Measurements from ENCODE around the gene SLC5A9.
"Not testable (repeated sequence)": the region's sequence is repeated elsewhere in the genome, so short reads cannot be mapped to it uniquely, and the experiment has no call there.

DNA sequence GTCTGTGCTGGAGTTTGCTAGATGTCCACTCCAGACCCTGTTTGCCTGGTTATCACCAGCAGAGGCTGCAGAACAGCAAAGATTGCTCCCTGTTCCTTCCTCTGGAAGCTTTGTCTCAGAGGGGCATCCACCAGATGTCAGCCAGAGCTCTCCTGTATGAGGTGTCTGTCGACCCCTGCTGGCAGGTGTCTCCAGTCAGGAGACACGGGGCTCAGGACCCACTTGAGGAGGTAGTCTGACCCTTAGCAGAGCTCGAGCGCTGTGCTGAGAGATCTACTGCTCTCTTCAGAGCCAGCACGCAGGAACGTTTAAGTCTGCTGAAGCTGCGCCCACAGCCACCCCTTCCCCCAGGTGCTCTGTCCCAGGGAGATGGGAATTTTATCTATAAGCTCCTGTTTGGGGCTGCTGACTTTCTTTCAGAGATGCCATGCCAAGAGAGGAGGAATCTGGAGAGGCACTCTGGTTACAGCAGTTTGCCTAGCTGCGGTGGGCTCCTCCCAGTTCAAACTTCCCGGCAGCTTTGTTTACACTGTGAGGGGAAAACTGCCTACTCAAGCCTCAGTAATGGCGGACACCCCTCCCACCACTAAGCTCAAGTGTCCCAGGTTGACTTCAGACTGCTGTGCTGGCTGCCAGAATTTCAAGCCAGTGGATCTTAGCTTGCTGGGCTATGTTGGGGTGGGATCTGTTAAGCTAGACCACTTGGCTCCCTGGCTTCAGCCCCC, 62.3 kb downstream of the SLC5A9 start:
- TF ChIP-seq, protein P1, sequence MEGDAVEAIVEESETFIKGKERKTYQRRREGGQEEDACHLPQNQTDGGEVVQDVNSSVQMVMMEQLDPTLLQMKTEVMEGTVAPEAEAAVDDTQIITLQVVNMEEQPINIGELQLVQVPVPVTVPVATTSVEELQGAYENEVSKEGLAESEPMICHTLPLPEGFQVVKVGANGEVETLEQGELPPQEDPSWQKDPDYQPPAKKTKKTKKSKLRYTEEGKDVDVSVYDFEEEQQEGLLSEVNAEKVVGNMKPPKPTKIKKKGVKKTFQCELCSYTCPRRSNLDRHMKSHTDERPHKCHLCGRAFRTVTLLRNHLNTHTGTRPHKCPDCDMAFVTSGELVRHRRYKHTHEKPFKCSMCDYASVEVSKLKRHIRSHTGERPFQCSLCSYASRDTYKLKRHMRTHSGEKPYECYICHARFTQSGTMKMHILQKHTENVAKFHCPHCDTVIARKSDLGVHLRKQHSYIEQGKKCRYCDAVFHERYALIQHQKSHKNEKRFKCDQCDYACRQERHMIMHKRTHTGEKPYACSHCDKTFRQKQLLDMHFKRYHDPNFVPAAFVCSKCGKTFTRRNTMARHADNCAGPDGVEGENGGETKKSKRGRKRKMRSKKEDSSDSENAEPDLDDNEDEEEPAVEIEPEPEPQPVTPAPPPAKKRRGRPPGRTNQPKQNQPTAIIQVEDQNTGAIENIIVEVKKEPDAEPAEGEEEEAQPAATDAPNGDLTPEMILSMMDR (IDR thresholded peaks at IDR 0.05 in 2 of 3, conservative IDR thresholded peaks at IDR 0.05 in 1 of 3; ENCODE audit: control insufficient read depth in 2 of 3, extremely low read depth in 1 of 3, insufficient read depth in 1 of 3, low read depth in 3 of 3, low read length in 3 of 3): not testable (repeated sequence)
- not testable (repeated sequence) for TF ChIP-seq TCF12 (IDR thresholded peaks at IDR 0.05; ENCODE audit: low read depth, low read length); NFYA (IDR thresholded peaks at IDR 0.05; ENCODE audit: borderline replicate concordance, low read depth, low read length); RUNX3 (IDR thresholded peaks at IDR 0.05; ENCODE audit: low read length); EGR1 (IDR thresholded peaks at IDR 0.05; ENCODE audit: borderline replicate concordance in 1 of 2, low read depth in 2 of 2, low read length in 2 of 2); POLR2A (IDR thresholded peaks at IDR 0.05; ENCODE audit: low read depth, low read length); EP300 (IDR thresholded peaks at IDR 0.05; ENCODE audit: borderline replicate concordance in 1 of 2, control insufficient read depth in 1 of 2, low read depth in 2 of 2, low read length in 2 of 2); JUND (IDR thresholded peaks at IDR 0.05; ENCODE audit: low read depth, low read length); ZNF622 (IDR thresholded peaks at IDR 0.05); NFYB (IDR thresholded peaks at IDR 0.05; ENCODE audit: insufficient read depth, low read depth, low read length)
- TF ChIP-seq, protein P2, sequence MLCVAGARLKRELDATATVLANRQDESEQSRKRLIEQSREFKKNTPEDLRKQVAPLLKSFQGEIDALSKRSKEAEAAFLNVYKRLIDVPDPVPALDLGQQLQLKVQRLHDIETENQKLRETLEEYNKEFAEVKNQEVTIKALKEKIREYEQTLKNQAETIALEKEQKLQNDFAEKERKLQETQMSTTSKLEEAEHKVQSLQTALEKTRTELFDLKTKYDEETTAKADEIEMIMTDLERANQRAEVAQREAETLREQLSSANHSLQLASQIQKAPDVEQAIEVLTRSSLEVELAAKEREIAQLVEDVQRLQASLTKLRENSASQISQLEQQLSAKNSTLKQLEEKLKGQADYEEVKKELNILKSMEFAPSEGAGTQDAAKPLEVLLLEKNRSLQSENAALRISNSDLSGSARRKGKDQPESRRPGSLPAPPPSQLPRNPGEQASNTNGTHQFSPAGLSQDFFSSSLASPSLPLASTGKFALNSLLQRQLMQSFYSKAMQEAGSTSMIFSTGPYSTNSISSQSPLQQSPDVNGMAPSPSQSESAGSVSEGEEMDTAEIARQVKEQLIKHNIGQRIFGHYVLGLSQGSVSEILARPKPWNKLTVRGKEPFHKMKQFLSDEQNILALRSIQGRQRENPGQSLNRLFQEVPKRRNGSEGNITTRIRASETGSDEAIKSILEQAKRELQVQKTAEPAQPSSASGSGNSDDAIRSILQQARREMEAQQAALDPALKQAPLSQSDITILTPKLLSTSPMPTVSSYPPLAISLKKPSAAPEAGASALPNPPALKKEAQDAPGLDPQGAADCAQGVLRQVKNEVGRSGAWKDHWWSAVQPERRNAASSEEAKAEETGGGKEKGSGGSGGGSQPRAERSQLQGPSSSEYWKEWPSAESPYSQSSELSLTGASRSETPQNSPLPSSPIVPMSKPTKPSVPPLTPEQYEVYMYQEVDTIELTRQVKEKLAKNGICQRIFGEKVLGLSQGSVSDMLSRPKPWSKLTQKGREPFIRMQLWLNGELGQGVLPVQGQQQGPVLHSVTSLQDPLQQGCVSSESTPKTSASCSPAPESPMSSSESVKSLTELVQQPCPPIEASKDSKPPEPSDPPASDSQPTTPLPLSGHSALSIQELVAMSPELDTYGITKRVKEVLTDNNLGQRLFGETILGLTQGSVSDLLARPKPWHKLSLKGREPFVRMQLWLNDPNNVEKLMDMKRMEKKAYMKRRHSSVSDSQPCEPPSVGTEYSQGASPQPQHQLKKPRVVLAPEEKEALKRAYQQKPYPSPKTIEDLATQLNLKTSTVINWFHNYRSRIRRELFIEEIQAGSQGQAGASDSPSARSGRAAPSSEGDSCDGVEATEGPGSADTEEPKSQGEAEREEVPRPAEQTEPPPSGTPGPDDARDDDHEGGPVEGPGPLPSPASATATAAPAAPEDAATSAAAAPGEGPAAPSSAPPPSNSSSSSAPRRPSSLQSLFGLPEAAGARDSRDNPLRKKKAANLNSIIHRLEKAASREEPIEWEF (IDR thresholded peaks at IDR 0.05; ENCODE audit: insufficient replicate concordance, low read depth, low read length): not testable (repeated sequence)
- TF ChIP-seq, protein P3, sequence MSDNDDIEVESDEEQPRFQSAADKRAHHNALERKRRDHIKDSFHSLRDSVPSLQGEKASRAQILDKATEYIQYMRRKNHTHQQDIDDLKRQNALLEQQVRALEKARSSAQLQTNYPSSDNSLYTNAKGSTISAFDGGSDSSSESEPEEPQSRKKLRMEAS (IDR thresholded peaks at IDR 0.05; ENCODE audit: low read depth, low read length): not testable (repeated sequence)
